Measurements from ENCODE around the gene OR2T11.

DNA sequence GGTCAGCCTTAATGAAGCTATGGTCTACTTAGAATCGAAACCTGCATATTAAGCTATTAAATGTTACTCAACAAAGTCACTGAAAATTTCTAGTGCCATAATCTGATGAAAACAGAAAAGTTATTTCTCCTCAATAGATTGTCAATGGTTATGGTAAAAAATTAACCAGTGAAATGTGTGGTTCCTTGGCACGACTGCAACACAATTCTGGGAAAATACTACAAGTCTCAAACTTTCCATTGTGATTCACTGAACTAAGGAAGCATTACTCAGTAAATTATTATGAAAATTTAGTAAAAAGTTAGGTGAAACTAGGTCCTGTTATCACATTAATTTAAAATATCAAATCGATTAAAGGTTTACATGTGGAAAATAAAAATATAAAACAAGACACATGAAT lies 24.6 kb downstream of the OR2T11 start:
- TF ChIP-seq CTCF (IDR thresholded peaks at IDR 0.05; ENCODE audit: insufficient read depth, low read length, poor library complexity, severe bottlenecking) (no peak), EZH2phosphoT487 (conservative IDR thresholded peaks at IDR 0.05; ENCODE audit: low read length) (no peak)
